ENCODE data around the gene TP63. TPM values are rescaled to one million over a fixed set of nuclear protein-coding genes. Genes with fewer than 3 reads are reported as not detected.
A peak's percentile ranks its signal among the peaks of the same experiment; 100 is the strongest.

Gene TP63
- total RNA-seq, 4 donors from 2014 or later: 302 to 485 (median 319) TPM

- 84% methylated on average over 6 of the region's 6 CpGs for WGBS
- TF ChIP-seq POLR2A (IDR thresholded peaks at IDR 0.05) (no peak), CTCF (IDR thresholded peaks at IDR 0.05) (no peak), POLR2AphosphoS5 (IDR thresholded peaks at IDR 0.05) (no peak), EP300 (IDR thresholded peaks at IDR 0.05) (no peak)
- no peaks in the 10 kb centered on the region for H3K4me1 ChIP-seq
Measured at GRCh38 chr3:189758186-189758585, 127.0 kb downstream of the TP63 start.

GRCh38 chr3:189766416-189766815, 135.2 kb downstream of the TP63 start:
- H3K4me3 ChIP-seq: no peak overlapping the region
- 28% methylated on average over 2 of the region's 2 CpGs for WGBS
- H3K36me3 ChIP-seq: no peaks in the 10 kb centered on the region
- H3K27ac ChIP-seq: peak overlapping the region; percentile 61
- peaks cover 14% of the 10 kb centered on the region for H3K4me1 ChIP-seq
- no peaks in the 10 kb centered on the region for H3K27me3 ChIP-seq
- TF ChIP-seq EP300 (IDR thresholded peaks at IDR 0.05) (no peak), CTCF (IDR thresholded peaks at IDR 0.05) (no peak), POLR2AphosphoS5 (IDR thresholded peaks at IDR 0.05) (no peak), POLR2A (IDR thresholded peaks at IDR 0.05) (no peak)
- H3K9me3 ChIP-seq: no peaks in the 10 kb centered on the region
- no peak for DNase-seq (ENCODE audit: low spot score in 2 of 2)

More at GRCh38 chr3:189758186-189758585, 127.0 kb downstream of the TP63 start:
- Histone ChIP-seq H3K27me3 (no peaks in the 10 kb centered on the region), H3K9me3 (no peaks in the 10 kb centered on the region), H3K27ac (no peak overlapping the region), H3K4me3 (no peak overlapping the region), H3K36me3 (no peaks in the 10 kb centered on the region)
- no peak for DNase-seq (ENCODE audit: low spot score in 2 of 2)

- Histone ChIP-seq H3K4me3 (no peak overlapping the region), H3K9me3 (no peaks in the 10 kb centered on the region), H3K27me3 (no peaks in the 10 kb centered on the region), H3K4me1 (peaks cover 21% of the 10 kb centered on the region), H3K36me3 (no peaks in the 10 kb centered on the region), H3K27ac (no peak overlapping the region)
- 65% methylated on average over 4 of the region's 4 CpGs for WGBS
- DNase-seq (ENCODE audit: low spot score in 2 of 2): no peak
- TF ChIP-seq CTCF (IDR thresholded peaks at IDR 0.05) (no peak), EP300 (IDR thresholded peaks at IDR 0.05) (no peak), POLR2AphosphoS5 (IDR thresholded peaks at IDR 0.05) (no peak), POLR2A (IDR thresholded peaks at IDR 0.05) (no peak)
Measured at GRCh38 chr3:189771842-189772450, 140.8 kb downstream of the TP63 start.

GRCh38 chr3:189772584-189772983, 141.4 kb downstream of the TP63 start:
- WGBS: 15% methylated on average over 2 of the region's 2 CpGs
- TF ChIP-seq EP300 (IDR thresholded peaks at IDR 0.05) (no peak), CTCF (IDR thresholded peaks at IDR 0.05) (no peak), POLR2A (IDR thresholded peaks at IDR 0.05) (no peak), POLR2AphosphoS5 (IDR thresholded peaks at IDR 0.05) (no peak)
- Histone ChIP-seq H3K27ac (peak overlapping the region; percentile 31), H3K27me3 (no peaks in the 10 kb centered on the region), H3K9me3 (no peaks in the 10 kb centered on the region), H3K4me1 (peaks cover 18% of the 10 kb centered on the region), H3K4me3 (no peak overlapping the region), H3K36me3 (no peaks in the 10 kb centered on the region)
- no peak for DNase-seq (ENCODE audit: low spot score in 2 of 2)

GRCh38 chr3:189773056-189773455, 141.9 kb downstream of the TP63 start:
- Histone ChIP-seq H3K4me3 (no peak overlapping the region), H3K4me1 (peaks cover 18% of the 10 kb centered on the region), H3K27ac (peak overlapping the region; percentile 31), H3K36me3 (no peaks in the 10 kb centered on the region), H3K9me3 (no peaks in the 10 kb centered on the region), H3K27me3 (no peaks in the 10 kb centered on the region)
- DNase-seq (ENCODE audit: low spot score in 2 of 2): no peak
- TF ChIP-seq POLR2AphosphoS5 (IDR thresholded peaks at IDR 0.05): no peak
- TF ChIP-seq EP300 (IDR thresholded peaks at IDR 0.05): no peak
- no peak for TF ChIP-seq POLR2A (IDR thresholded peaks at IDR 0.05)
- TF ChIP-seq CTCF (IDR thresholded peaks at IDR 0.05): no peak
- 30% methylated on average over 5 of the region's 5 CpGs for WGBS
